PFSK-1 (cell line): ENCODE data around the gene CLDN20.

ENCODE experiments used
- FOXP2 ChIP-seq: optimal IDR thresholded peaks from 2 replicates; pipeline ENCODE3; 2011; ENCODE audit warnings: borderline replicate concordance, control low read depth, inconsistent platforms; ENCODE audit not compliant: insufficient read depth; ENCODE audit errors: extremely low read length, extremely low read depth
- POLR2AphosphoS5 ChIP-seq: IDR thresholded peaks from 2 replicates; pipeline ENCODE4 v1.6.1; 2012; ENCODE audit warnings: low read depth, mild to moderate bottlenecking, control low read depth, low read length, moderate library complexity
- SIN3A ChIP-seq: IDR thresholded peaks from 2 replicates; pipeline ENCODE4 v1.6.1; 2012; ENCODE audit warnings: mild to moderate bottlenecking, low read length, moderate library complexity, borderline replicate concordance; ENCODE audit not compliant: insufficient read depth
- TAF1 ChIP-seq: IDR thresholded peaks from 2 replicates; pipeline ENCODE4 v1.6.1; 2012; ENCODE audit warnings: low read length, control low read depth, borderline replicate concordance; ENCODE audit not compliant: insufficient read depth
- TF ChIP-seq, protein P1 (sequence below), 2 experiments: IDR thresholded peaks; 2 replicates each; pipeline versions ENCODE4 v1.6.1 to v1.8.0; 2011 to 2012; ENCODE audit warnings: low read depth in 2 of 2, low read length in 2 of 2, control low read depth in 1 of 2, inconsistent platforms in 1 of 2, mild to moderate bottlenecking in 1 of 2, moderate library complexity in 1 of 2; ENCODE audit not compliant: insufficient read depth in 1 of 2

GRCh38 chr6:155325700-155326516 lies 62.1 kb downstream of the CLDN20 start:
- no peak for TF ChIP-seq POLR2AphosphoS5
- TF ChIP-seq, protein P1, sequence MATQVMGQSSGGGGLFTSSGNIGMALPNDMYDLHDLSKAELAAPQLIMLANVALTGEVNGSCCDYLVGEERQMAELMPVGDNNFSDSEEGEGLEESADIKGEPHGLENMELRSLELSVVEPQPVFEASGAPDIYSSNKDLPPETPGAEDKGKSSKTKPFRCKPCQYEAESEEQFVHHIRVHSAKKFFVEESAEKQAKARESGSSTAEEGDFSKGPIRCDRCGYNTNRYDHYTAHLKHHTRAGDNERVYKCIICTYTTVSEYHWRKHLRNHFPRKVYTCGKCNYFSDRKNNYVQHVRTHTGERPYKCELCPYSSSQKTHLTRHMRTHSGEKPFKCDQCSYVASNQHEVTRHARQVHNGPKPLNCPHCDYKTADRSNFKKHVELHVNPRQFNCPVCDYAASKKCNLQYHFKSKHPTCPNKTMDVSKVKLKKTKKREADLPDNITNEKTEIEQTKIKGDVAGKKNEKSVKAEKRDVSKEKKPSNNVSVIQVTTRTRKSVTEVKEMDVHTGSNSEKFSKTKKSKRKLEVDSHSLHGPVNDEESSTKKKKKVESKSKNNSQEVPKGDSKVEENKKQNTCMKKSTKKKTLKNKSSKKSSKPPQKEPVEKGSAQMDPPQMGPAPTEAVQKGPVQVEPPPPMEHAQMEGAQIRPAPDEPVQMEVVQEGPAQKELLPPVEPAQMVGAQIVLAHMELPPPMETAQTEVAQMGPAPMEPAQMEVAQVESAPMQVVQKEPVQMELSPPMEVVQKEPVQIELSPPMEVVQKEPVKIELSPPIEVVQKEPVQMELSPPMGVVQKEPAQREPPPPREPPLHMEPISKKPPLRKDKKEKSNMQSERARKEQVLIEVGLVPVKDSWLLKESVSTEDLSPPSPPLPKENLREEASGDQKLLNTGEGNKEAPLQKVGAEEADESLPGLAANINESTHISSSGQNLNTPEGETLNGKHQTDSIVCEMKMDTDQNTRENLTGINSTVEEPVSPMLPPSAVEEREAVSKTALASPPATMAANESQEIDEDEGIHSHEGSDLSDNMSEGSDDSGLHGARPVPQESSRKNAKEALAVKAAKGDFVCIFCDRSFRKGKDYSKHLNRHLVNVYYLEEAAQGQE (IDR thresholded peaks at IDR 0.05; ENCODE audit: insufficient read depth in 1 of 2, low read depth in 2 of 2, low read length in 2 of 2): no peak
- TF ChIP-seq TAF1: no peak
- no peak for TF ChIP-seq SIN3A
- no peak for TF ChIP-seq FOXP2
